ENCODE data around the gene RPL10A.
"Not testable (repeated sequence)": the region's sequence is repeated elsewhere in the genome, so short reads cannot be mapped to it uniquely, and the experiment has no call there.

RPL10A gene

GRCh38 chr6:35468181-35468979 is at the start of gene RPL10A:
TSS of gene RPL10A (plus strand) at chr6:35468401. CDS start at chr6:35468435, 34 bp downstream.
- peak; percentile 89 to 91 for DNase-seq (ENCODE audit: low read depth in 2 of 2)

GRCh38 chr6:35419417-35419816 is 48.8 kb upstream of the RPL10A start:
- DNase-seq (ENCODE audit: low read depth in 2 of 2) = no peak

GRCh38 chr6:35419961-35420360 is 48.2 kb upstream of the RPL10A start:
- no peak for DNase-seq (ENCODE audit: low read depth in 2 of 2)

GRCh38 chr6:35425284-35425683 is 42.9 kb upstream of the RPL10A start:
- no peak for DNase-seq (ENCODE audit: low read depth in 2 of 2)

GRCh38 chr6:35426074-35426473 is 42.1 kb upstream of the RPL10A start:
- DNase-seq (ENCODE audit: low read depth in 2 of 2) = no peak

- DNase-seq (ENCODE audit: low read depth in 2 of 2) = no peak
These were observed 40.8 kb upstream of the RPL10A start for GRCh38 chr6:35427435-35427834.

- no peak for DNase-seq (ENCODE audit: low read depth in 2 of 2)
These were observed 40.3 kb upstream of the RPL10A start for GRCh38 chr6:35427851-35428321.

GRCh38 chr6:35428421-35429149 is 39.6 kb upstream of the RPL10A start:
- no peak for DNase-seq (ENCODE audit: low read depth in 2 of 2)

- DNase-seq (ENCODE audit: low read depth in 2 of 2) = no peak
These were observed 38.7 kb upstream of the RPL10A start for GRCh38 chr6:35429463-35429862.

- no peak for DNase-seq (ENCODE audit: low read depth in 2 of 2)
These were observed 35.9 kb upstream of the RPL10A start for GRCh38 chr6:35432291-35432690.

GRCh38 chr6:35432702-35433101 is 35.5 kb upstream of the RPL10A start:
- not testable (repeated sequence) for DNase-seq (ENCODE audit: low read depth in 2 of 2)

- no peak for DNase-seq (ENCODE audit: low read depth in 2 of 2)
These were observed 32.9 kb upstream of the RPL10A start for GRCh38 chr6:35435074-35435837.

- DNase-seq (ENCODE audit: low read depth in 2 of 2) = no peak
These were observed 31.9 kb upstream of the RPL10A start for GRCh38 chr6:35436071-35436857.

- DNase-seq (ENCODE audit: low read depth in 2 of 2) = not testable (repeated sequence)
These were observed 29.7 kb upstream of the RPL10A start for GRCh38 chr6:35438378-35439065.

- DNase-seq (ENCODE audit: low read depth in 2 of 2) = no peak
These were observed 28.9 kb upstream of the RPL10A start for GRCh38 chr6:35439308-35439707.

- DNase-seq (ENCODE audit: low read depth in 2 of 2) = no peak
These were observed 27.0 kb upstream of the RPL10A start for GRCh38 chr6:35441205-35441604.

GRCh38 chr6:35441642-35442041 is 26.6 kb upstream of the RPL10A start:
- no peak for DNase-seq (ENCODE audit: low read depth in 2 of 2)

- DNase-seq (ENCODE audit: low read depth in 2 of 2) = no peak
These were observed 25.5 kb upstream of the RPL10A start for GRCh38 chr6:35442693-35443092.

- no peak for DNase-seq (ENCODE audit: low read depth in 2 of 2)
These were observed 24.7 kb upstream of the RPL10A start for GRCh38 chr6:35443341-35444030.

GRCh38 chr6:35445691-35446090 is 22.5 kb upstream of the RPL10A start:
- DNase-seq (ENCODE audit: low read depth in 2 of 2) = no peak

All from stimulated activated CD8-positive, alpha-beta memory T cell treated with anti-CD3 and anti-CD28 coated beads, Interleukin-7, amount 100 ng/mL, for 1 hour (primary cell).